Endothelial cell of umbilical vein (primary cell): ENCODE results near the gene AQP2.

ENCODE experiments used
- EZH2 ChIP-seq: IDR thresholded peaks from 2 replicates; pipeline ENCODE4 v1.6.1; 2012; ENCODE audit warnings: borderline replicate concordance, low read depth, mild to moderate bottlenecking, moderate library complexity, low read length, inconsistent platforms; ENCODE audit not compliant: severe bottlenecking
- FOS ChIP-seq: IDR thresholded peaks from 2 replicates; pipeline ENCODE4 v1.6.1; 2011; ENCODE audit warnings: mild to moderate bottlenecking, low read length, moderate library complexity, borderline replicate concordance; ENCODE audit not compliant: insufficient read depth
- GATA2 ChIP-seq: IDR thresholded peaks from 2 replicates; pipeline ENCODE4 v1.7.0; 2011; ENCODE audit warnings: low read depth, mild to moderate bottlenecking, moderate library complexity, mixed read lengths, low read length; ENCODE audit not compliant: insufficient read length, insufficient read depth
- JUN ChIP-seq: IDR thresholded peaks from 2 replicates; pipeline ENCODE4 v1.6.1; 2011; ENCODE audit warnings: borderline replicate concordance, low read depth; ENCODE audit not compliant: insufficient read length, insufficient read depth
- MYC ChIP-seq: IDR thresholded peaks from one replicate; pipeline ENCODE4 v1.6.1; 2011; ENCODE audit warnings: mild to moderate bottlenecking, low read depth, low read length
- POLR2A ChIP-seq: IDR thresholded peaks from 2 replicates; pipeline ENCODE4 v1.6.1; 2012; ENCODE audit warnings: low read depth, mild to moderate bottlenecking, control low read depth, low read length
- POLR2AphosphoS5 ChIP-seq: IDR thresholded peaks from 2 replicates; pipeline ENCODE4 v1.6.1; 2012; ENCODE audit warnings: low read depth, mild to moderate bottlenecking, control low read depth, low read length, moderate library complexity; ENCODE audit not compliant: insufficient read depth
- TF ChIP-seq, protein P1 (sequence below), 2 donors: IDR thresholded peaks; 1 replicate in 1 of 2; 2 replicates in 1 of 2; pipeline ENCODE4 v1.5.1; 2011; ENCODE audit warnings: low read length in 2 of 2, mild to moderate bottlenecking in 2 of 2, moderate library complexity in 2 of 2, control low read depth in 1 of 2, inconsistent platforms in 1 of 2, low read depth in 1 of 2; ENCODE audit not compliant: insufficient read depth in 1 of 2; ENCODE audit errors: extremely low read depth in 1 of 2
- TF ChIP-seq, protein P2 (sequence below): IDR thresholded peaks from 2 replicates; pipeline ENCODE4 v1.6.1; 2011; ENCODE audit not compliant: insufficient read depth, insufficient read length

DNA sequence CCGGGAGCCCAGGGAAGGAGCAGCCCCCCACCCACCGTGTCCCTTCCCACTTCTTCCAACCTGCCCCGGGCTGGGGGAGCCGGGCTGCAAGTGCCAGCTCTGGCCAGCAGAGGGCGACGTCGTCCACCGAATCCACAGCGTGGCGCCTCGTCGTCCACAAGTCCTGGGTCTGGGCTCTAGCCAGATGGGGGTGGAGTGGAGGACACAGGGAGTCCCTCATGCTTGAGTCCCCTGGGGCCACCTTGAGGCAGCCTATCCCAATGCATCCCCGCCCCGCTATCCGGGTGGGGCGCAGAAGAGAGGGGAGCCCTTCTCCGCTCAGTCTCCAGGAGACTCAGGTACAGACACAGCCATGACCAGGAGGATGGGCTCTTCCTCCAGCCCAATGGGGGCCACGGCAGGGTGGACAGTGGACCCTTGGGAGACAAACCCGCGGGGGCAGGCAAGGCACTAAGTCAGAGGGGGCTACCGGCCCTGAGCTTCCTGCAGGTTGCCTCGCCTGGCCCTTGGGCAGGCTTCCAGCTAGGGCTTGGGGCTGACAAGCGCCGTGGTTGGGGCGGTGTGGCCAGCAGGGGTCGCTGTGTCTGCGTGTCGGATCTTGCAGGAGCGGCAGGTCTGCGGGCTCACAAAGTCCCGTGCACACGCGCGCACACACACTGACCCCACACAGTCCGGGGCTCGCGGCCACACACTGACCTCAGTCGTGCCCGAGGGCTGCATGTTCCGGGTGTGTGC is 16.7 kb downstream of the AQP2 start:
- TF ChIP-seq, protein P1, sequence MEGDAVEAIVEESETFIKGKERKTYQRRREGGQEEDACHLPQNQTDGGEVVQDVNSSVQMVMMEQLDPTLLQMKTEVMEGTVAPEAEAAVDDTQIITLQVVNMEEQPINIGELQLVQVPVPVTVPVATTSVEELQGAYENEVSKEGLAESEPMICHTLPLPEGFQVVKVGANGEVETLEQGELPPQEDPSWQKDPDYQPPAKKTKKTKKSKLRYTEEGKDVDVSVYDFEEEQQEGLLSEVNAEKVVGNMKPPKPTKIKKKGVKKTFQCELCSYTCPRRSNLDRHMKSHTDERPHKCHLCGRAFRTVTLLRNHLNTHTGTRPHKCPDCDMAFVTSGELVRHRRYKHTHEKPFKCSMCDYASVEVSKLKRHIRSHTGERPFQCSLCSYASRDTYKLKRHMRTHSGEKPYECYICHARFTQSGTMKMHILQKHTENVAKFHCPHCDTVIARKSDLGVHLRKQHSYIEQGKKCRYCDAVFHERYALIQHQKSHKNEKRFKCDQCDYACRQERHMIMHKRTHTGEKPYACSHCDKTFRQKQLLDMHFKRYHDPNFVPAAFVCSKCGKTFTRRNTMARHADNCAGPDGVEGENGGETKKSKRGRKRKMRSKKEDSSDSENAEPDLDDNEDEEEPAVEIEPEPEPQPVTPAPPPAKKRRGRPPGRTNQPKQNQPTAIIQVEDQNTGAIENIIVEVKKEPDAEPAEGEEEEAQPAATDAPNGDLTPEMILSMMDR (IDR thresholded peaks at IDR 0.05; ENCODE audit: extremely low read depth in 1 of 2, insufficient read depth in 1 of 2, low read depth in 1 of 2, low read length in 2 of 2), result peak; percentile 76 to 98
- TF ChIP-seq POLR2A (no peak), JUN (no peak), EZH2 (no peak), MYC (peak; percentile 25), POLR2AphosphoS5 (peak; percentile 40), FOS (no peak), GATA2 (no peak)
- TF ChIP-seq, protein P2, sequence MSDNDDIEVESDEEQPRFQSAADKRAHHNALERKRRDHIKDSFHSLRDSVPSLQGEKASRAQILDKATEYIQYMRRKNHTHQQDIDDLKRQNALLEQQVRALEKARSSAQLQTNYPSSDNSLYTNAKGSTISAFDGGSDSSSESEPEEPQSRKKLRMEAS, result no peak
